NCI-H526 (cell line): ENCODE results near the gene SPC25.
"Not testable (repeated sequence)": the region's sequence is repeated elsewhere in the genome, so short reads cannot be mapped to it uniquely, and the experiment has no call there.

Source experiments
- DNase-seq, 2 experiments: peaks; one replicate each; lab custom pipeline; 2025; lab: John Stamatoyannopoulos, UW

The SPC25 gene, protein sequence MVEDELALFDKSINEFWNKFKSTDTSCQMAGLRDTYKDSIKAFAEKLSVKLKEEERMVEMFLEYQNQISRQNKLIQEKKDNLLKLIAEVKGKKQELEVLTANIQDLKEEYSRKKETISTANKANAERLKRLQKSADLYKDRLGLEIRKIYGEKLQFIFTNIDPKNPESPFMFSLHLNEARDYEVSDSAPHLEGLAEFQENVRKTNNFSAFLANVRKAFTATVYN

DNA sequence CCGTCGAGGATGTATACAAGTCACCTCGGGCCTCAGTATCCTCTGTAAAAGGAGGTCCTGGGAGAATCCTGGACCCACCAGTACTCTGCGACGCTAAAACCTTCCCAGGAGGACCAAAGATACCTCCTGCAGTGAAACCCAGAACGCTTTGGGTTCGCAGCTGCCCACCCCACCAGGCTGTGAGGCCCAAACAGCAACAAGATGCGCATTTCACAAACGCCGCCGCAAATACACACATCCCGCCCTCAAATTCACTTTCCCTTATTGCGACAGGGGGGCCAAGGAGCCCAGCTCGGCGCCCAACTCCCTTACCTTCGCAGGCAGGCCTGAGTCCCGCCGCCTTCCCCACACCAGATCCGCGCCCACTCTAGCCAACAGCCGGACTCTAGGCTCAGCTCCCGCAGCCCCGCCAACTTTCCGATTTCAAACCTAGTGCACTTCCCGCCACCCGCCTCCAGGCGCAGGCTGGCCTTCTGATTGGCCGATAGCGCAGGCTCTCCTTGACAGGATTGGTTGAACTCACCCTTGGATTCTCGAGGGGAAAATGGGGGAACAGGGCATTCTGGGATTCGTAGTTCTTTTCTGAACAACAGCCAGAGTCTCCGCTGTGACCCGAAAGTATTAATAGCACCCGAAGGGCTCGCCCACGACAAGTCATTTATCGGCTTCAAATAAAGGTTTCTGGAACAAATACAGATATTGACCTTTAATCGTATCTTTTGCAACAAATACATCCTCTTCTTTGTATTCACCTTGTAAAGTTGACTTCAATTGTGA is at the start of gene SPC25:
SPC25 (minus strand) TSS at position 425 of the 777 bp plus-strand sequence. CDS start 911 bp downstream, outside the sequence.
- peak; percentile 94 to 96 for DNase-seq

DNA sequence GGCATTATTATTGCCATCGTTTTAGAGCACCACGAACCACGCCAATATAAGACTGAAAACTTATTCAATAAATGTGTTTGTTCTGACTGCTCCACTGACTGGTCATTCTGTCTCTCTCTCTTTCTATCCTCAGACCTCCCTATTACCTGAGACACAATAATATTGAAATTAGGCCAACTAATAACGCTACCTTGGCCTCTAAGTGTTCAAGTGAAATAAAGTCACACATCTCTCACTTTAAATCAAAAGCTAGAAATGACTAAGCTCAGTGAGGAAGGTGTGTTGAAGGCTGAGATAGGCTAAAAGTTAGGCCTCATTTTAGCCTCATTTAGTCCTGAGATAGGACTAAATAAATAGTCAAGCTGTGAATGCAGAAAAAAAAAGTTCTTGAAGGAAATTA is 49.7 kb upstream of the SPC25 start:
- DNase-seq = no peak

DNA sequence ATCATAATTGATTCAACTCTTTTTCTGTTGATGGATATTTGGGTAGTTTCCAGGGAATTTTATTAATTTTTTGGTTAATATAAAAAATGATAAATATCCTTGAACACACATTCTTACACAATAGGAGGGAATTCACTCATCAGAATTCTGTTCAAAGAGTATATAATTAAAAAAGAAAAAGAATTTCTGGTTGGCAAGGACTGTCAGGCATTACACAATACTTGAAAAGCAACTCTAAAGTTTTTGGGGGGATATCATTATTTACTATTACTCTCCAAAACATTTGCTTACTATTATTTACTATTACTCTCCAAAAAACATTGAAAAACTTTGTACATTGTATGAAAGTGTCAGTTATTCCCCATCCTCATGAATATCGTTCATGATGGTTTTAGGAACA is 48.8 kb upstream of the SPC25 start:
- no peak for DNase-seq

DNA sequence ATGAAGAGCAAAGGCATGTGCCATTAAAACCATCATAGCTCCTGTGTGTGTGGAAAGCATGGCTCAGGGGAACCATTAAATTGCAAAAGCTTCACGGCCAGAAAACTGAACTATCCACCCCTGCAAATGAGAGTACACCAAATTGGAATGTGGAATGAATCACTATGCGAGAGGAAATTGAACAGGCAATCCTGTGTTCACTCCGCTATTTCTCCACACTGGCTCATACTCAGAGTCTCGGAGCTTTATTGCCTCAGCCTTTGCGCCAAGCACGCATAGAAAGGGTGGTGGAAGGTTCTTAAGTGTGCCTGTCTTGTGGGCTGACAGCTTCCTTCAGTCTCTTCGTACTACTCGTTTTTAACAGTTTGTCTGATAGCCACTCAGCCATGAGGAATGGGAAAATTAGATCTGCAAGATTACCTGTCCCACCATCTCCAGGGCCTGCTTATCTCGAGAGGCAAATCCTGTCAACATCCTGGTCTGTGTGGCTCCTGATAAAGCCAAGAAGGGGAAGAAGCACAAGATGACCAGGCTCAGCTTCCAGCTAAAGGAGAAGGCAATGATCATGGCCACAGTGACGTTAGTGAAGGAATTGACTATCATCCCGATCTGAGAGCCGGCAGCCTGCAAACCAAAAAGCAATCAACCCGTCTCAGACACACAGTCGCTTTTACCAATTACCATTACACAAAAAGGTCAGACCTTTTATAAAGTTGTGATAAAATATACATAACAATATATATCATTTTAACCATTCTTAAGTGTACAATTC is 45.8 kb upstream of the SPC25 start:
- DNase-seq = no peak

DNA sequence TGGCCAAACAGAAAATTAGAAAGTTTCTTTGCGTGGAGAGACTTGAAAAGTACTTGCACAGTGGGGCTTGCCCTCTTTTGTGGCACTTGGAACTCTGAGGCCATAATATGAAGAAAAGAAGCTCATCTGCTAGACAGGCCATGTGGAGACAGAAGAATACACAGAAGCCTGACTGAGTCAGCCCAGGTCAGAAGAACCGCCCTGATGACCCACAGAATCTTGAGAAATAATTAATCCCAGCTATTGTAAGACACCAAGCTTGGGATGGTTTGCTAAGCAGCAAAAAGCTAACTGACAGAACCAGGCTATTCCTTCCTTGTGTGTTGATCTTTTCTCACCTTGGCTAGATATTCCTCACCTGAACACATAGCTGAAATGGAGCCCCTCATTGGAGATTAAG is 44.6 kb upstream of the SPC25 start:
- no peak for DNase-seq

DNA sequence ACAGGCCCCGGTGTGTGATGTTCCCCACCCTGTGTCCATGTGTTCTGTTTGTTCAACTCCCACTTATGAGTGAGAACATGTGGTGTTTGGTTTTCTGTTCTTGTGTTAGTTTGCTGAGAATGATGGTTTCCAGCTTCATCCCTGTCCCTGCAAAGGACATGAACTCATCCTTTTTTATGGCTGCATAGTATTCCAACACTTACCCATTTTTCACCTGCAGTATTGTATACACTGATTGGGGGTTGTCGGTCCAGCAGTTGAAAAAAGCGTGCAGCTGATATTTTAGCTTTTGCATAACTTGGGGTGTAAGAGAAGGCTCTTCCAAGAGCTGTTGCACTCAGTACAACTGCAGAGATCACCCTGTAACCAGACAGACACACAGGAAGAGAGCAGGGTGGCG is 41.9 kb upstream of the SPC25 start:
- not testable (repeated sequence) for DNase-seq

DNA sequence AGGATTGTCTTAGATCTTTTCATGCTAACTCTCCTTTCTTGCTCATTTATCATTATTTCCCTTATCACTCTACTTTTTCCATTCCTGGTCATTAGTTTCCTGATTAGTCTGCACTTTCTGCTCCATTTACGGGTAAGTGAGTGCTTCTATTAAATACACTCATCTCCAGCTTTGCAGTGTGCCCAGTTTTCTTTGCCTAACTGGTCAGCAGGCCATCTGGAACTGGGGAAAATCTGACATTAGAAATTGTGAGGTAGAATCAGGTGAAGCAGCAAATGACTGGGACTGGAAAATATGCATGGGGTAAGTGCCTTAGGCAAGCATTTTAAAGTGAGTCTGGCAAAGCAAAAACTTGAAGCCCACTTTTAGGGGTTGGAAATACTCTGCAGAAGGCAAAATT is 40.0 kb upstream of the SPC25 start:
- DNase-seq = no peak

DNA sequence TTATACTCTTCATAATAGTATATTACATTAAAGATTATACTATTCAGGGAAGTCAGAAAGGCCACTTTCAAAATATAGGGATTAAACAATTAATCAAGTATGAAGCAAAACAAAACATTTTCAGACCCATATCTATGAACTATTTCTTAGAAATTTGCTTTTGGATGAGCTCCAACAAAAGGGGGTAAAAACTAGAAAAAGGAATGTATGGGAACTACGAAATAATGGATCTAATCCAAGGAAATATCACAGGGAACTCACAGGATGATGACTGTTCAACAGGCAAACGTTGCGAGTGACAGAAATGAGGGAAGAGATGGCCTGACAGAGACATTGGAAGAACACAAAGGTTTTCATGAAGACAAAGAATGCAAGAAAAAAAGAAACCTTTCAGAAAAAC is 38.8 kb upstream of the SPC25 start:
- no peak for DNase-seq

DNA sequence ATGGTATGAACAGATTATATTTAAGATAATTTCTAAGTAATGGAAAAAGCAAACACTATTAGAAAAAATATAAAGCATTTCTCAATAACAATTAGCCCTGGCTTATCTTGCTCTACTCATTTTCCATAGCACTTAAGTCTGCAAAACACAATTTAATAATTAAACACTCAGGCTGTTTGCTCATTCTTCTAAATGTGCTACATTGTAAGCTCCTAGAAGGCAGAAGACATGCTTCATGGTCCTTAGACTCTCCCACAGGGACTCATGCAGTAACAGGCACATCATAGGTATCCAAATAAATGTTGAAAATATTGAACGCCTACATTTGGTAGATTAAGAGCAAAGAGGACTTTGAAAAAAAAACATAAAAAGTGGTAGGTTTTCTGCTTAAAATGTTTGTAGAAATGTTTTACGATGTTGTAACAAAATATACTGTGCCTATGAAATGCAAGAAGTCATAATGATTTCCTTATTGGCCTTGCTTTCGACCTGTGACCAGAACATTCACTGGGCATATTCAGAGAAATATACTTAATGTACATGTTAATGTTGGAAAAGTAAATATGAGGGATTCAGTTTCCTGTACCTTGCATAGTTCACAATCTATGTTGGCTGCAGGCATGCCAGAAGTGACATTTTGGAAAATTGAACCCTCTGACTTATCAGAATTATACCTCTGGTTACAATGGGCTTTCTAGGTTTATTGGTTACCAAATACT is 38.0 kb upstream of the SPC25 start:
- DNase-seq = no peak

DNA sequence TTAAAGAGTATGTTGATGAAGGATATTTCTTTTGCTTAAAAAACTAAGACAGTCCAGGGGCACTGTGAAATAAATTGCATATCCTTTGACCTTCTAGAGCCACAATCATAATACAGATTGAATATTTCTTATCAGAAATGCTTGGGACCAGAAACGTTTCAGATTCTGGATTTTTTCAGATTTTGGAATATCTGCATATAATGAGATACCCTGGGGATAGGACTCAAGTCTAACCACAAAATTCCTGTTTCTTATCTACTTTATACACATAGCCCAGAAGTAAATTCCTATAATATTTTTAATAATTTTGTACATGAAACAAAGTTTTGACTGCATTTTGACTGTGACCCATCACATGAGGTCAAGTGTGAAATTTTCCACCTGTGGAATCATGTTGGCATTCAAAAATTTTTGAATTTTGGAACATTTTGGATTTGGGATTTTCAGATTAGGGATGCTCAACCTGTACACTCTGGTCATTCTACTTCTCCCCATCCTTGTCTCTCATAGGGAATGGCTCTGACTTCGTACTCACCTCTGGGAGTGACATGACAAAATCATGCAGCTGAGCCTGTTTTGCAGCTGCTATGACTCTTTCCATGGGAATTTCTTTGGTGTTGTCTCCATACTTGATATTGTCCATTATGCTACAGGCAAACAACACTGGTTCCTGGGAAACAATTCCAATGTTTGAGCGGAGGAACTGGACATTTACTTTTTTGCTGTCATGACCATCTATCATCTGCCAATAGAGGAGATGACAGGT is 36.6 kb upstream of the SPC25 start:
- DNase-seq = no peak

DNA sequence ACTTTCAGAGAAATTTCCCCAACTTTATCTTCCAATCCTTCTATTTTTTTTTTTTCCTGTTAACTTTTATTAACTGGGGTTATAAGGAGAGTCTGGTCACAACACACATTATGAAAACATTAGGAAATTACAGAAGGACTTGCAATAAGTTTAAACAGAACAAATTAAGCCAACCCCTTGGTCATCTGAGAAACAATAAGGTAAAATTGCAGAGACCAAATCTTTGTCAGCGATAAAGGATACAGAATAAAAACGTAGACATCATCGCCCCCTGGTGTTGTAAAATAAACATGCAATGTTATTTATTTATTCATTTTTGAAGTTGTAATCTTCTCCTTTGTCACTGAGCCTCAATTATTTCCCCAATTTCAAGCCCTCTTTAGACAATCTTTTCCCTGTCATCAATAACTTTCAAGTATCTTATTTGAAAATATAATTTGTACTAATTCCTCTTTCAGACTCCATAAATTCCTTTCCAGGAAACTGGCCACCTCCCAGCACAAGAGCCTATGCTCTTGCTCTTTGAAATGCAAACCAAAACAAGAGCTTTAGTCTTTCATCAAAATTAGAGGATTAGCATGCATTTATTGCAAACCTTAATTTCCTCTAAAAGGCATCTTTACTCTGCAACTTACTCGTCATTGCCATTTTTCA is 30.4 kb upstream of the SPC25 start:
- peak in 1 of 2 experiments; percentile 67 for DNase-seq

DNA sequence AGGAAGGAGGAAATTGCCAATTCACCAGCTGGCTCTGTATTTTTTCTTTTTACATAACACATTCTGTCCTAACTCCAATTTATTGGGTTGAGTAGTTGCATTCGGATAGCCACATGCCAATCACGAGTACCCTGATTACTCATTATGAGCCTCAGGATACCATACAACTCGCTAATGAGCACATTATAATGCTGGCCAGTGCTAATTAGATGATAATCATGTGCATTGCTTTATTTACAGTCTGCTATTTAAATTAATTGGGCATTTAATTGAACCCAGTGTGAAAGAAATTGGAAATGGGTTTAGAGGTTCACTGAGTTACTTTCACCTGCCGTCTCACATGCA is 26.1 kb upstream of the SPC25 start:
- DNase-seq = no peak

DNA sequence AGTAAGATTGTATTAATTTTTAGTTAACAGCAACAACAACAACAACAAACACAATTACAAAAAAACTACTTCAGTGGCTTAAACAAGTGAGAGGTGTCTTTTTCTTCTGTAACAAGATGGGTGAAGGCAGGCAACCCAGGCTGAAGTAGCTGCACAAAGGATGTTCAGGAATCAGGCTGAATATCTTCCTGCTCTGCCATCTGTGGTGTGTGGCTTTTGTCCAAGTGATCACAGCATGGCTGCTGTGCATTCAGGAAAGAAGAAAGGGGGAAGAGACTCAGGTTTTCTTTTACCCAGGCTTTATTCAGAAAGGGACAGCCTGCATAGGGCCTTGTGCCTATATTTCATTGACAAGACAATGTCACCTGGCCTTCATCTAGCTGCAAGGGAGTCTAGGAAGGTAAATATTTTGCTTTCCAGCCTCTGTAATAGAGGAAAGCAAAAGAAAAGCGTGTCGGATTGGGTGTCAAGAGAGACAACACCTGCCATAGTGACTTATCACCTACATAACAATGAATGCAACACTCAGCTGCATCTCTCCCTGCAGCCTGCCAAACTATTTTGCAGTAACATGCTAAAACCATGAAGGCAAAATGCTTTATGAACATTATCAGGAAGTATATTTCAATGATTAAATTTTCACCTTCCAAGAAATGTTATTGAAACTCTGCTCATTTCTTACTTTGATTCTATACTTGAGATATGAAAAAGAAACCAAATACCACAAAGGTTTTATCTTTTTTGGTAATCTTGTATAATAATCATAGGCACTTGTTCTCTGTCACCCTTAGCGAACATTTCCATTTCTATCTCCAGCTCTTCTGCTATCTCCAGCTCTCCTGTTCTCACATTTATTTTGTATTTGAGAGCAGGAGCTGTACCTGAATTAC is 25.5 kb upstream of the SPC25 start:
- DNase-seq = no peak

DNA sequence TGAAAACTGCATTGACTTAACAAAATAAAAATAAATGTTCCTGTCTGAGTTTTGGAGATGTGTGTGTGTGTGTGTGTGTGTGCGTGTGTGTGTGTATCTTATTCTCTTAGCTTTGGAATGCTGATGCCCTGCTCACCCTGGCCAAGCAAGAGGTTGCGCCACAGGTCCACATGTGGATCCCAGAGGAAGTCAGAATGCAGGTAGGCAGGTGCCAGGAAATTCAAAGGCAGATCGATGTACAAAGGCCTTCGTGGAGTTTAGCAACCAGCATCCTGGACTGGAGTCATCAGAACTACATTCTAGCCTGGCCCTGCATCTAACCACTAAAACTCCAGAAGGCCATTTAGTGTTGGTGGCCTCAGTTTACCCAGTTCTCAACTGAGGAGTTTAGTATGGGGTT is 23.3 kb upstream of the SPC25 start:
- peak in 1 of 2 experiments; percentile 16 for DNase-seq

DNA sequence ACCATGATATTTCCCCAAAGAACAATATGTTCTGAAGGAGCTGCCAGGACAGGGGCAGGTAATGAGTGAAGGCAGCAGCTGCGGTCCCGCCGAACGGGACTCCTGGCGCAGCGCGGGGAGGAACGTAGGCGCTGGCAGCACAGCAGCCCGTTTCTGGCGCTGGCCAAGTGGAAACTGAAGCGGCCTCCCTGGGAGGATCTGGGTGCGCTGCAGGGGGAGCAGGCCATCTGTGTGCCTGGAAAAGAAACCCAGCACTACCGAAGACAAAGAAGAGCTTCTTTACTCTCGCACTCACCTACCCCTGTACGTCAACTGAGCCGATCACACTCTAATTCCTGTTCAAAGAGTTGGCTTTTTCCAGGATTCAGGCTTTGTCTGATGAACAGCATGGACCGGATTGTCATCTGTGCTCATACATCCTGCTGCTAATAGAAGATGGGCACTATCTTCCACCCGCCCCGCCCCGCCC is 22.7 kb upstream of the SPC25 start:
- DNase-seq = peak; percentile 68 to 84

DNA sequence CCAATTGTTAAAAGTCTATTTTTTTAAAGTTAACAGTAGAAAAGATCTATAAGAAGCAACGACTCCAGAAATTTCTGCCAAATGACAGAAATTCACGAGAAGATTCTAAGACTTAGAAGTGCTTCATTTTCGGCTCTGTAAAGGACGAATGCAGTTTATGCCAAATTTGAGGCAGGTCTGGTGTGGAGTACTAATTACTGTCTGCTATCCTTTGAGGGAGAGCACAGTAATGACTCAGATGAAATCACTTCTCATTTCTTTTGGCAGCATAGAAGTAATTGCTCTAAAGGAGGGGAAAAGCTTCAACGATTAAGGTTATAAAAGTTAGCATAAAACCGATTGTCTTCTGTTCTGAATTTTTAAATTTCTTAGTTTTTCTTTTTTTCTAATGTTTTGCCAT is 22.2 kb upstream of the SPC25 start:
- no peak for DNase-seq

DNA sequence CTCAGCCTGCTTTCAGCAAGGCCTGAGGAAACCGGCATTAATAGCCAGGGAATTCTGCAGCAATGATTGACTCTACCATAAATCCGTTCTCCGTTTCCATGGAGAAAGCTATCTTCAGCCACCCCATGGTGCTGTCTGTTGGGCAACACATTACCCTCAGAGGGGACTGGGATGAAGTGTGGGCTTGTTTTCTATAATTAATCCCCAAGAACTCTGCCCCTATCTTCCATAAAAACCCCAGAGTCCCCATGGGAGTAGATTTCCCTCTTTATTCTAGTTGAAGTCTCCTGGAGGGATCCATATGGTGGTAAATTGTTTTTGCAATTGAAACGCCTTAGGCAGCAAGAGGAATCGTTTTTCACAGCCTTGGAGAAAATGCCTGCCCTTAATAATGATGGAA is 20.1 kb upstream of the SPC25 start:
- no peak for DNase-seq

DNA sequence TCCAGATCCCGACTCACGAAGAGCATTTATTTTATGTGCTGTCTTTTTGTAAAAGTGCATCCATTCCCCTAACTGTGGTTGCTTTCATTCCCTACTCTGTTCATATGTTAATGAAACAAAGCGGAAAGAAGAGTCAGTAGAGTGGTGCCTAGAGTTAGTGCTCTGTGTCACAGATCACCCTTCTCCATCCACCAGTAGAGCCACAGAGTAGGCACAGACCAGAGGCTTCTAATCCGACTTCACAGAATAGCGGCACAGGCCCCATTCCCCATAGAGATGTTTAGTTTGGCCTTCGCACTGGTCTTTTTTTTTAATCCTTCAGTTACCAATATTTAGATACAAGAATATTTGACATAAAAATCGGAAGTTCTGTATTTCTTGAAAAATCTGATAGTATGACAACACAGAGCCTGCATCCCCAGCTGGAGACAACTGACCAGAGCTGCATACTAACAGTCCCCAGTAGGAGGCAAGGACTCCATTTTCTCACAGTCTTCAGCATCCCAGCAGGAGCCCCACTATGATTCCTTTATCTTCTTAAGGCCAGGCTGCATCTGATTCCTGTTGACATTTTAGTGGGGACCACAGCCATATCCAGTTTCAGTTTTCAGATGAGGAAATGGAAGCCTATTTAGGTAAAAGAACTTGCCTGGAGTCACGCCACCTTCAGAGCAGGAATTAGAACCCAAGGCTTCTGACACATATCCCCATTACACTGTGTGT is 17.9 kb upstream of the SPC25 start:
- DNase-seq = no peak

DNA sequence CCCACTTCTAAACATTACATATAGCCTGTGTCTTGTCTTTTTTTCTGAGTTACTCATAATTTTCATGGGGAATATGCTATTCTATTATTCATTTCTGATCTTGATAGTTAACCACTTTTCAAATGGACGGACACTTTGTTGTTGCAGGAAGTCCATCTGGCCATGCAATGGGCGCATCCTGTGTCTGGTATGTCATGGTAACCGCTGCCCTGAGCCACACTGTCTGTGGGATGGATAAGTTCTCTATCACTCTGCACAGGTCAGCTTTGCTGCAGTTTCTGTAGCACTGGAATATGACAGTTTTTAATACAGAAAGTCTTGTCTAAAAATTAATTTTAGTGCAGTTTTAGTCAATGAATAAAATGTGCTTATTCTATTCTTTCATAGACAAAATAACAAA is 14.1 kb upstream of the SPC25 start:
- DNase-seq = no peak
